Thyroid gland (tissue), 4 donors: ENCODE measurements around the gene BRD3.

Experiments used
- POLR2A ChIP-seq, 2 donors: fragments of 450-650 bp; IDR thresholded peaks; one replicate each; pipeline ENCODE4 v1.6.1; 2017; ENCODE audit warnings: antibody characterized with exemption in 2 of 2, mild to moderate bottlenecking in 2 of 2, moderate library complexity in 1 of 2
- TF ChIP-seq, protein P1 (sequence below), 6 experiments: fragments of 200-600 bp in 3 of 6; fragments of 450-650 bp in 3 of 6; sonication (generic) in 3 of 6; IDR thresholded peaks; one replicate each; pipeline ENCODE4 v1.5.1; 2016 to 2019; ENCODE audit warnings: antibody characterized with exemption in 6 of 6, mild to moderate bottlenecking in 2 of 6, inconsistent platforms in 1 of 6, moderate library complexity in 1 of 6

DNA sequence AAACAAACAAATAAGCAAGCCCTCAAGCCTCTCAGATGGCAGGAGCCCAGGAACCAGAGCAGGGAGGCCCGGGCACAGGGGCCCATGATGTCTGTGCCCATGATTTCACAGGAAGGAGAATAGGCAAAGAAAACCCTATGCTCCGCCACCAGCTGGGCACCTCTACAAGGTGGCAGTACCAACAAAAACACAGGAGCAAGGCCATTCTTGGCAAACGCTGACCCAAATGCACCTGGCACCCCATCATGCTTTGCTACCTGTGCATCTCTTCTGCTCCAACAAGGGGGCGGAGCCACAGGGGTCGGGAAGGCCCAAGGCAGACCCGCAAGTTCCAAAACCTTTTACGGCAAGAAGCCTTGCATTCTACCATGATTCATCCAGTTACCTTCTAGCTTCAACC is 3.1 kb downstream of the BRD3 start:
- TF ChIP-seq, protein P1, sequence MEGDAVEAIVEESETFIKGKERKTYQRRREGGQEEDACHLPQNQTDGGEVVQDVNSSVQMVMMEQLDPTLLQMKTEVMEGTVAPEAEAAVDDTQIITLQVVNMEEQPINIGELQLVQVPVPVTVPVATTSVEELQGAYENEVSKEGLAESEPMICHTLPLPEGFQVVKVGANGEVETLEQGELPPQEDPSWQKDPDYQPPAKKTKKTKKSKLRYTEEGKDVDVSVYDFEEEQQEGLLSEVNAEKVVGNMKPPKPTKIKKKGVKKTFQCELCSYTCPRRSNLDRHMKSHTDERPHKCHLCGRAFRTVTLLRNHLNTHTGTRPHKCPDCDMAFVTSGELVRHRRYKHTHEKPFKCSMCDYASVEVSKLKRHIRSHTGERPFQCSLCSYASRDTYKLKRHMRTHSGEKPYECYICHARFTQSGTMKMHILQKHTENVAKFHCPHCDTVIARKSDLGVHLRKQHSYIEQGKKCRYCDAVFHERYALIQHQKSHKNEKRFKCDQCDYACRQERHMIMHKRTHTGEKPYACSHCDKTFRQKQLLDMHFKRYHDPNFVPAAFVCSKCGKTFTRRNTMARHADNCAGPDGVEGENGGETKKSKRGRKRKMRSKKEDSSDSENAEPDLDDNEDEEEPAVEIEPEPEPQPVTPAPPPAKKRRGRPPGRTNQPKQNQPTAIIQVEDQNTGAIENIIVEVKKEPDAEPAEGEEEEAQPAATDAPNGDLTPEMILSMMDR (IDR thresholded peaks at IDR 0.05), result no peak
- TF ChIP-seq POLR2A (IDR thresholded peaks at IDR 0.05), result no peak
